K562 (cell line): ENCODE data around the gene PSORS1C2. TPM values are rescaled to one million over a fixed set of nuclear protein-coding genes. Genes with fewer than 3 reads are reported as not detected.

Experiments
- ARID3B ChIP-seq: fragments of 250-450 bp; sonication (Bioruptor Pico); IDR thresholded peaks from 2 replicates; pipeline ENCODE4 v1.4.0; 2020; ENCODE audit warnings: borderline replicate concordance
- BRCA1 ChIP-seq, 2 experiments: fragments of 450-650 bp in 1 of 2; sonication (generic) in 1 of 2; formaldehyde crosslinking in 1 of 2; IDR thresholded peaks; 2 replicates each; pipeline versions ENCODE4 v1.5.0 to v1.6.1; 2017 to 2020; ENCODE audit warnings: mild to moderate bottlenecking in 1 of 2, missing genetic modification reagents in 1 of 2
- CHD7 ChIP-seq: fragments of 200-600 bp; sonication (generic); IDR thresholded peaks from one replicate; pipeline ENCODE4 v1.6.1; 2012; ENCODE audit warnings: mild to moderate bottlenecking, low read depth, low read length, inconsistent platforms
- CREB3L1 ChIP-seq: fragments of 450-650 bp; IDR thresholded peaks from 2 replicates; pipeline ENCODE4 v1.6.1; 2014; ENCODE audit warnings: low read depth, mild to moderate bottlenecking, moderate library complexity, borderline replicate concordance
- EGR1 ChIP-seq: fragments of 450-650 bp; conservative IDR thresholded peaks from 2 replicates; pipeline ENCODE4 v1.6.1; 2017; ENCODE audit warnings: mild to moderate bottlenecking
- ERF ChIP-seq: fragments of 450-650 bp; formaldehyde crosslinking; IDR thresholded peaks from 2 replicates; pipeline ENCODE4 v1.4.0; 2020; ENCODE audit warnings: mild to moderate bottlenecking, mixed read lengths
- JUND ChIP-seq, 2 experiments: IDR thresholded peaks; 2 replicates in 1 of 2; 3 replicates in 1 of 2; pipeline ENCODE4 v1.6.1; 2011; ENCODE audit warnings: borderline replicate concordance in 2 of 2, low read depth in 2 of 2, low read length in 2 of 2, improper control_type of control experiment in 1 of 2, missing biosample characterization in 1 of 2, missing genetic modification characterization in 1 of 2, missing genetic modification reagents in 1 of 2
- MTA2 ChIP-seq: fragments of 450-650 bp; IDR thresholded peaks from 2 replicates; pipeline ENCODE4 v1.6.1; 2016; ENCODE audit warnings: low read depth
- TCFL5 ChIP-seq: fragments of 250-450 bp; sonication (Bioruptor Pico); conservative IDR thresholded peaks from 2 replicates; pipeline ENCODE4 v1.6.1; 2021; ENCODE audit warnings: mild to moderate bottlenecking, moderate library complexity, matching md5 sums
- ZBTB34 ChIP-seq: fragments of 250-450 bp; sonication (Bioruptor Pico); IDR thresholded peaks from 2 replicates; pipeline ENCODE4 v1.8.0; 2021; ENCODE audit warnings: mild to moderate bottlenecking, moderate library complexity
- polyA plus RNA-seq, 8 experiments: library from polyadenylated mRNA; depleted of rRNA in 4 of 8; stranded (reverse) in 5 of 8; unstranded in 3 of 8; fragments of >200 nt; fragmentation: Nextera tagmentation in 2 of 8; fragmentation: Illumina TruSeq in 1 of 8; extraction: Ambion mirVana in 2 of 8; extraction: Trizol in 1 of 8; gene quantifications; 2 replicates each; pipeline versions ENCODE4 v1.2.1 to v1.2.3, GENCODE V29; 2011 to 2014; ENCODE audit warnings: inconsistent platforms in 1 of 8, missing spikeins in 1 of 8
- total RNA-seq, 7 experiments: library from RNA; depleted of rRNA in 6 of 7; stranded (reverse); fragments of >200 nt in 6 of 7; fragmentation: Illumina TruSeq in 2 of 7; extraction: Trizol in 2 of 7; gene quantifications; 2 replicates each; pipeline versions ENCODE4 v1.2.1 to v1.2.3, GENCODE V29; 2011 to 2021; ENCODE audit warnings: low replicate concordance in 1 of 7

The PSORS1C2 gene
- total and polyA plus RNA-seq, 9 of the 15 experiments (the other 6 are each of a cell fraction or from before 2014, with no cell fraction given), result not detected

GRCh38 chr6:31158140-31158862, 19.4 kb upstream of the PSORS1C2 start, which contains the start of gene TCF19 (continued):
- TF ChIP-seq BRCA1 (IDR thresholded peaks at IDR 0.05) (no peak), BRCA1 (CRISPR knock-in tag; IDR thresholded peaks at IDR 0.05) (no peak), MTA2 (no peak), TCFL5 (CRISPR knock-in tag) (no peak), ZBTB34 (no peak), ARID3B (CRISPR knock-in tag) (no peak), CHD7 (no peak), EGR1 (peak; percentile 95), CREB3L1 (peak; percentile 60; the same call in 1 of the 2 replicates), JUND (IDR thresholded peaks at IDR 0.05; ENCODE audit: borderline replicate concordance, low read depth, low read length) (peak; percentile 10; the same call in 1 of the 2 replicates), JUND (tag; IDR thresholded peaks at IDR 0.05; ENCODE audit: borderline replicate concordance, low read depth, low read length) (no peak; the same call in 2 of the 3 replicates), ERF (CRISPR knock-in tag) (no peak)
